Glutamatergic neuron (in vitro differentiated cells): Measurements from ENCODE around the gene OBSL1. TPM values are rescaled to one million over a fixed set of nuclear protein-coding genes. Genes with fewer than 3 reads are reported as not detected.

Source experiments
- DNase-seq: peaks from one replicate; pipeline ENCODE4 v3.0.0; 2022
- H3K27ac Mint-ChIP-seq: one replicate; pipeline ENCODE4 v1.8.0; 2020; ENCODE audit warnings: mild to moderate bottlenecking, mixed read lengths, inconsistent platforms; ENCODE audit not compliant: unreplicated experiment
- H3K27me3 Mint-ChIP-seq: one replicate; pipeline ENCODE4 v1.8.0; 2020; ENCODE audit warnings: mild to moderate bottlenecking, moderate library complexity, mixed read lengths, inconsistent platforms; ENCODE audit not compliant: unreplicated experiment
- H3K36me3 Mint-ChIP-seq: one replicate; pipeline ENCODE4 v1.8.0; 2020; ENCODE audit warnings: mild to moderate bottlenecking, mixed read lengths, inconsistent platforms; ENCODE audit not compliant: unreplicated experiment
- H3K4me1 Mint-ChIP-seq: one replicate; pipeline ENCODE4 v1.8.0; 2020; ENCODE audit warnings: mild to moderate bottlenecking, low read depth, mixed read lengths, inconsistent platforms; ENCODE audit not compliant: unreplicated experiment
- H3K4me3 Mint-ChIP-seq: one replicate; pipeline ENCODE4 v1.8.0; 2020; ENCODE audit warnings: mild to moderate bottlenecking, mixed read lengths, inconsistent platforms; ENCODE audit not compliant: unreplicated experiment
- H3K9me3 Mint-ChIP-seq: one replicate; pipeline ENCODE4 v1.8.0; 2020; ENCODE audit warnings: mild to moderate bottlenecking, moderate library complexity, mixed read lengths, inconsistent platforms; ENCODE audit not compliant: unreplicated experiment
- total RNA-seq: library from RNA; stranded (reverse); fragmentation: NEBNext Ultra II Directional; extraction: Animal tissue kit (Norgen Biotek cat#: 25700); gene quantifications from one replicate; pipeline ENCODE4 v1.2.1, GENCODE V29; 2021; ENCODE audit not compliant: unreplicated experiment
- TF ChIP-seq, protein P1 (sequence below): fragments of 200-600 bp; sonication (generic); IDR thresholded peaks from one replicate; pipeline ENCODE4 v1.5.0; 2021; ENCODE audit not compliant: partially characterized antibody, unreplicated experiment

OBSL1 gene
- total RNA-seq, 1 donor from 2014 or later, result 47.9 TPM

GRCh38 chr2:219514196-219514761, 57.1 kb downstream of the OBSL1 start, which contains the start of gene ASIC4:
TSS of gene ASIC4 (plus strand) at chr2:219514482. CDS start at chr2:219514725, 243 bp downstream.
- TF ChIP-seq, protein P1, sequence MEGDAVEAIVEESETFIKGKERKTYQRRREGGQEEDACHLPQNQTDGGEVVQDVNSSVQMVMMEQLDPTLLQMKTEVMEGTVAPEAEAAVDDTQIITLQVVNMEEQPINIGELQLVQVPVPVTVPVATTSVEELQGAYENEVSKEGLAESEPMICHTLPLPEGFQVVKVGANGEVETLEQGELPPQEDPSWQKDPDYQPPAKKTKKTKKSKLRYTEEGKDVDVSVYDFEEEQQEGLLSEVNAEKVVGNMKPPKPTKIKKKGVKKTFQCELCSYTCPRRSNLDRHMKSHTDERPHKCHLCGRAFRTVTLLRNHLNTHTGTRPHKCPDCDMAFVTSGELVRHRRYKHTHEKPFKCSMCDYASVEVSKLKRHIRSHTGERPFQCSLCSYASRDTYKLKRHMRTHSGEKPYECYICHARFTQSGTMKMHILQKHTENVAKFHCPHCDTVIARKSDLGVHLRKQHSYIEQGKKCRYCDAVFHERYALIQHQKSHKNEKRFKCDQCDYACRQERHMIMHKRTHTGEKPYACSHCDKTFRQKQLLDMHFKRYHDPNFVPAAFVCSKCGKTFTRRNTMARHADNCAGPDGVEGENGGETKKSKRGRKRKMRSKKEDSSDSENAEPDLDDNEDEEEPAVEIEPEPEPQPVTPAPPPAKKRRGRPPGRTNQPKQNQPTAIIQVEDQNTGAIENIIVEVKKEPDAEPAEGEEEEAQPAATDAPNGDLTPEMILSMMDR, result no peak
- Mint-ChIP-seq H3K36me3 (no peaks in the 10 kb centered on the region), H3K27ac (peak within 1 kb of the TSS; percentile 95), H3K4me3 (peak within 1 kb of the TSS; percentile 80), H3K9me3 (peaks cover 24% of the 10 kb centered on the region), H3K4me1 (peaks cover 56% of the 10 kb centered on the region), H3K27me3 (peaks cover 29% of the 10 kb centered on the region)
- peak; percentile 73 for DNase-seq

DNA sequence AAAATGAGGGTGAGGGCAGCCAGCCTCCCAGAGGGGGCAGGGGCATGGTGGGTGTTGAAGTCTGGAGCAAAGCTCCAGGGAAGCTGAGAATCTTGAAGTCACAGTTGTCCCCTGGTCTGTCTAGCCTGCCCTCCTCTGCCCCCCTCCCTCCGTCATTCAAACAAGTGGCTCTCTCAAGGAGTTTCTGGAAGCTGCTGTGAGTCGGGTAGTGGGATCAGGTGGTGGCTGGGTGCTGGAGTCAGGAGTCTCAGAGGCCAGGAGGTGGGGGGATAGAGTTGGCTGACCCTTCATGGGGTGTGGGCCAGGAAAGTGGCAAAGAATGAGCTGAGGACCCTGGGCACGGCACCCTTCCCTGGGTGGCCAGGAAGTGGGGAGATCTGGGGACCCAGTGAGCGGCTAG, 57.6 kb downstream of the OBSL1 start:
- H3K27ac Mint-ChIP-seq, result peak overlapping the region; percentile 95
- peaks cover 56% of the 10 kb centered on the region for H3K4me1 Mint-ChIP-seq
- peaks cover 29% of the 10 kb centered on the region for H3K27me3 Mint-ChIP-seq
- TF ChIP-seq, protein P1, result no peak
- DNase-seq, result no peak
- H3K4me3 Mint-ChIP-seq, result peak overlapping the region; percentile 80
- H3K36me3 Mint-ChIP-seq, result no peaks in the 10 kb centered on the region
- peaks cover 24% of the 10 kb centered on the region for H3K9me3 Mint-ChIP-seq

- DNase-seq, result peak; percentile 77
- Mint-ChIP-seq H3K36me3 (no peaks in the 10 kb centered on the region), H3K4me3 (peak overlapping the region; percentile 80), H3K4me1 (peaks cover 52% of the 10 kb centered on the region), H3K27ac (peak overlapping the region; percentile 95), H3K9me3 (peaks cover 24% of the 10 kb centered on the region), H3K27me3 (peaks cover 29% of the 10 kb centered on the region)
- TF ChIP-seq, protein P1, result no peak
Measured at GRCh38 chr2:219512524-219513216, 58.7 kb downstream of the OBSL1 start.

- DNase-seq, result no peak
- TF ChIP-seq, protein P1, result no peak
- peaks cover 29% of the 10 kb centered on the region for H3K27me3 Mint-ChIP-seq
- H3K4me1 Mint-ChIP-seq, result peaks cover 49% of the 10 kb centered on the region
- peaks cover 26% of the 10 kb centered on the region for H3K9me3 Mint-ChIP-seq
- peak overlapping the region; percentile 64 for H3K4me3 Mint-ChIP-seq
- peak overlapping the region; percentile 77 for H3K27ac Mint-ChIP-seq
- no peaks in the 10 kb centered on the region for H3K36me3 Mint-ChIP-seq
Measured at GRCh38 chr2:219511547-219512325, 59.6 kb downstream of the OBSL1 start.
